GM18526 (cell line): Measurements from ENCODE around the gene MCF2L2.

Source experiments
- POLR2A ChIP-seq: IDR thresholded peaks from 3 replicates; pipeline ENCODE4 v1.6.1; 2011; ENCODE audit not compliant: insufficient read length; ENCODE audit errors: extremely low read depth

The MCF2L2 gene

DNA sequence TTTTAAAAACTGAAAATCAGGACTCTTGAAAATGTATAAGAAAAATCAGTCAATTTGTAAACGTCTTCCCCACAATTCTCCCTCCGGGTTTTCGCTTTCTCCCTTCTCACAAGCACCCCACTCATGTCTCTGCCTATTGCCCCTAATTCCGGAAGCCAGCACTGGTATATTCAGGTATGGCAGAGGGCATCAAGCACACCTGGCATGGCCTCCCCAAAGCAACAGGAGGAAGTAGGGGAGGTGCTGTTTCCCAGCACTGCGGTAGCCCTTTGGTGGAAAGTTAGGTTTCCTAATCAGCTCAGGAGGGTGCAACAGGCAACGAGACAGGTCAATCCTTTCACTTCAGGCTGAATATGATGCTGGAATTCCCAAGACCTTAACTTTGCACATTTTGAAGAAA lies 296.0 kb downstream of the MCF2L2 start:
- no peak for TF ChIP-seq POLR2A

DNA sequence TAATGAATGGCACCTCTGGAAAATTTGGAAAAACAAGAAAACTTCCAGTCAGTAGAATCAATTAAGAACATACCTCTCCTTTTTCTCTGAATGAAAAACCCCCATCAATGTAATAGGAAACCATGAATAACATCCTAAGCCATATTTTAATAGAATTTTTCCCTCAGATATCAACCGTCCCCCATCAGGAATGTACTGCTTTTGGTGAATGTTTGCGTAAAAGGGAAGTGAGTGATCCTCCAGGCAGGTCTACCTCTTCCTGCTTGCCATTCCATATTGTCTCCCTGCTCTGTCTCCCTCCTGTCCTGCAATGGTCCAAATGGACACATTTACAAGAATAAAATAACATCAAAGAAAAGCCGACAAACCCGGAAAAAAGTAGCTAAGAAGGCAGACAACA lies 296.7 kb downstream of the MCF2L2 start:
- TF ChIP-seq POLR2A = no peak

DNA sequence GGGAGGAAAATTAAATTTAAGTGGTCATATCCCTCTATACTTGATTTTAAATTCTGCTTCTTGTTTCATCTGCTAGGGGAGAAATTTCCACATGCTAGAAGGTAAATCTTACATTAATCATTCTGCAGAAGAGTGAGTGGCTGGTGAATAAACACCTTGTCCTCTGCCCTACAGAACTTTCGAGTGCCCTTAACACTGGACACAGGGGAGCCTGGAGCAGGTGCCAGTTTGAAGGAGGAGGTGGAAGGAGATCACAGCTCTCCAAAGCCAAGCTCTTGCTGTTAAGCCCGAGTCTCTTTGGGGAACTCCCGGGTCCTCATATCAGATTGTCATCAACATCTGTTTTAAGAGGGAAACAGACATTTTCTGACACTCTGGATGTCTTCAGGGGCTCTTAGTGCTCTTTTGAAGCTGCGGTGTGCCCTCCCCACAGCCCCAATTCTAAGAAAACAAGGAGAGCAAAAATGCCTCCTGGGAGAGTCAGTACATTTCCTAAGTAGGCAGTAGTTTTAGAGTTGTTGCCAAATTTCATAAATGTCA lies 297.2 kb downstream of the MCF2L2 start:
- no peak for TF ChIP-seq POLR2A

DNA sequence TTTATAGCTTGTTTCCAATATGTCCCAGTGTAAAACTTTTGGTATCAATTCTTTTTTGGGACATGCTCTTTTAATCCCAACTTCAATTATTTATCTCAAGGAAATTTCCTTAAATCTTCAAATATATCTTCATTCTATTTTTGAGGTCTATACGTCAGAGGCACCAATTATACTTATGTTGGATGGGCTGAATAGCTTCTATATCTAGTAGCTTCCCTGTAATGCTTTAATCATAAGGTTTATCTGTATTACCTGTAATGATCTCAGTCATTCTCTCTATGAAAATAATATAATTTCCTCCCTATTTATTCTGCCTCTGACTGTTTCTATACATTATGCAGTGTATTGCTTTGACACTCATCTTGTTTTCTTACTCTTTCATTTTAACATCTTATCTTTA lies 299.2 kb downstream of the MCF2L2 start:
- TF ChIP-seq POLR2A = no peak

DNA sequence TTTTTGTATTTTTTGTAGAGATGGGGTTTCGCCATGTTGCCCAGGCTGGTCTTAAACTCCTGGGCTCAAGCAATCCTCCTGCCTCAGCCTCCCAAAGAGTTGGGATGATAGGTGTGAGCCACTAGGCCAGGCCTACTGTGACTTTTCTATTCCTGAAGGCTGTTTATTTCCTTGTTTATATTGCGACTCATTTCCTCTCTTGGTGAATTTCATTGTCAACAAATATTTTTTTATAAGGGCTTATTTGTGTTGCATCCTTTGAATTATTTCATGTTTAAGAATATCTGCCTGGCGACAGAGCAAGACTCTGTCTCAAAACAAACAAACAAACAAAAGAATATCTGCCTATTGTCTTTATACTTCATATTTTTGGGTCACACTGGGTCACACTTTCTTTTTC lies 299.7 kb downstream of the MCF2L2 start:
- no peak for TF ChIP-seq POLR2A
